ENCODE measurements around the gene EREG.

Gene EREG, protein sequence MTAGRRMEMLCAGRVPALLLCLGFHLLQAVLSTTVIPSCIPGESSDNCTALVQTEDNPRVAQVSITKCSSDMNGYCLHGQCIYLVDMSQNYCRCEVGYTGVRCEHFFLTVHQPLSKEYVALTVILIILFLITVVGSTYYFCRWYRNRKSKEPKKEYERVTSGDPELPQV

DNA sequence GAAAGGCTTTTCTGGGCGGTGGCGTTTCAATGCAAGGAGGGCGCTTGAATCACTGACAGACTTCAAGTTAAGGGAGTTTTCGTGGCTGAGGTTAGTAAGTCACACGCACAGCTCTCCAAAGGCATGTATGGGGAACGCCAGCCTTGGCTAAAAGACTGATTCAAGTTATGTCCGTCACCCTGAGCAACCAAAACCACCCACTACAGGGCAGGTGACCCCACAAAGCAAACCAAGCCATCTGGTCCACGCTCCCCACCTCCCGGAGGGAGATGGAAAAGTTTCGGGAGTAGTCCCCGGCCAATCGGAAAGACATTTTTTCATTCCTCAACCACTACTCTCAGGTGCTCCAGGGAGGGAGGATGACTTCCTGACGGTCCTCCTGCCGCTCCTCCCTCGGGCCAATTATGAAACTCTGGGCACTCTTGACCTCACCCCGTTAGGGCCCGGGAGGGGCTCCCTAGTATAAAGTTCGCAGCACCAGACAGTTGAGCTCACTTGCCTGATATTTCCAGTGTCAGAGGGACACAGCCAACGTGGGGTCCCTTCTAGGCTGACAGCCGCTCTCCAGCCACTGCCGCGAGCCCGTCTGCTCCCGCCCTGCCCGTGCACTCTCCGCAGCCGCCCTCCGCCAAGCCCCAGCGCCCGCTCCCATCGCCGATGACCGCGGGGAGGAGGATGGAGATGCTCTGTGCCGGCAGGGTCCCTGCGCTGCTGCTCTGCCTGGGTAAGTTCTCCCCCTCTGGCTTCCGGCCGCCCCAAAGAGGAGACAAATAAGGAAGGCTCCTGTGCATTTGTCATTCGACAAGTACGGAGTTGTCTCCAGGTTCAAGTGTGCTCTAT lies at the start of gene EREG:
EREG (plus strand) TSS at position 494 of the 840 bp plus-strand sequence; CDS start at position 658, 164 bp downstream.
- no peak for FAIRE-seq

DNA sequence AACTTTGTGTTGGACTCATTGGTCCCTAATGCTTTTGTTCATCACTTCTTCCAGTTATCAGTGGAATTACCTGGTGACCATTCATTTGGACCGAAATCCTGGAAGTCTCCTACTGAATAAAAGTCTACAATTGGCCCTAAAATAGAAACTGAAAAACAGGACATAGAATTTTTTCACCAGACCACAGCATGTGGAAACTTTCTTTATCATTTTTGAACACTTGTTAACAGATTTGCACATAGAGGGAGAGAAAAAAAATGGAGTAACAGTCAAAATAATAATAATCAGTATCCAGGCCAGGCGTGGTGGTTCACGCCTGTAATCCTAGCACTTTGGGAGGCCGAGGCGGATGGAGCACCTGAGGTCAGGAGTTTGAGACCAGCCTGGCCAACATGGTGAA lies 49.6 kb upstream of the EREG start:
- no peak for FAIRE-seq
- no peak for DNase-seq (ENCODE audit: insufficient read length, low spot score)

More for the DNA sequence above, at the start of gene EREG:
- DNase-seq (ENCODE audit: insufficient read length, low spot score), result no peak

DNA sequence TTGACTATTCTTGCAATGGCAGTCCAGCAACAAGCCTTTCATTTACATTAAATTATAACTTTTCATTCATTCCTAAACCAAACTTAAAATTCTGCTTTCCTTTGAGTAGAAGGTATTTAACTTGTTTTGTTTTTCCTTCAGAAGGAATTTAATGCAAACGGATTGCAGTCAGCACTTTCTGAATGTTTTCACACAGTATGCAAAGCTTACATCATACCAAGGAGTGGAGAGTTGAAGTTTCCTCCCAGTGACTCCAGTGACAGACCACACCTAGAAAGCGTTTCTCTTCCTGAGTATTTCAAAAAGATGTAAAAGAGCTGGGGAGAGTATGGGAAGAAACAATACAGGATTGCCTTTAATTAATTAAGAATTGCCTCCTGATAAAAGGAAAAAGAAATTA lies 48.5 kb upstream of the EREG start:
- FAIRE-seq (no peak), DNase-seq (ENCODE audit: insufficient read length, low spot score) (no peak)

DNA sequence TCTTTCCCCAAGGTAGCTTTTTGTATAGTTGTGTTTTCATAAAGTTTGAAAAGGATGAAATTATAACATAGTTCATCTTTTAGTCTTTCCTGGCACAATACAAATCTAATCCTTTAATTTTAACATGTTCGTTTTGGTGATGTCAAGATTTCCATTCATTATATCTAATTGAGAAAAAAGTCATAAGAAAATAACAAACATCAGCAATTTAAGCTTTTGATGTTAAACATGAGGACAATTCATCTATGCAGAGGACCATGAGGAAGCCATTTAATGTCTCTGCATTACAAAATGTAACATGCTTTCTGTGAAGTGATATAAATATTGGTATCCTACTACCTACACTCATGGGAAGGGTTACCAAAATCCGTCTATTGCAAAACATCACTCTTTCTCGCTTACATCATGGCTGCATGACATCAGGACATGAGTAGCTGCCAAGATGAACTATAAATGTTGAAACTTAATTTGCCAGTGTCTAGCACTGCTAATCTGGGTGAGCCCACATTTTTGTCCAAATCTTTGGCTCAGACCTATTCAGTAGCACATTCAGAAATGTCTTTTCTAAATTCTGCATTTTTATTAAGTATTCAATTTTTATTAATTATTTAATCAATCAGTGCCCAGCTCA lies 47.2 kb upstream of the EREG start:
- no peak for DNase-seq (ENCODE audit: insufficient read length, low spot score)
- no peak for FAIRE-seq

DNA sequence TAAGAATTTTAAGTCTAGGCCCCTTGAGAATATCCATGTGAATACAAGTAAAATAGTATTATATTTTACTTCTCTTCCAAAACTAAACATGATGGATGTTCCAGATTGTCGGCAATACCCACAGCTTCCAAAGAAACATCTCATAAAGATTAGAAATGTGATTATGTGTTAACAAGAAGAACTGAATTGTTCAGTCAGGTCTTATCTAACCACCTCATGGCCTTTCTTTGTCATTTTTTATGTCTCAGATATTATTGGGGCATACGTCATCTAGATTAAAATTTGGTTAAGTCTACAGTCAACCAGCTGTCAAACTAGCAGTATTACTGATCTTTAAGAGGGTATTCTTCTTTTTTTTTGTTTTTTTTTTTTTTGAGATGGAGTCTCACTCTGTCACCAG lies 46.7 kb upstream of the EREG start:
- DNase-seq (ENCODE audit: insufficient read length, low spot score), result no peak
- no peak for FAIRE-seq

DNA sequence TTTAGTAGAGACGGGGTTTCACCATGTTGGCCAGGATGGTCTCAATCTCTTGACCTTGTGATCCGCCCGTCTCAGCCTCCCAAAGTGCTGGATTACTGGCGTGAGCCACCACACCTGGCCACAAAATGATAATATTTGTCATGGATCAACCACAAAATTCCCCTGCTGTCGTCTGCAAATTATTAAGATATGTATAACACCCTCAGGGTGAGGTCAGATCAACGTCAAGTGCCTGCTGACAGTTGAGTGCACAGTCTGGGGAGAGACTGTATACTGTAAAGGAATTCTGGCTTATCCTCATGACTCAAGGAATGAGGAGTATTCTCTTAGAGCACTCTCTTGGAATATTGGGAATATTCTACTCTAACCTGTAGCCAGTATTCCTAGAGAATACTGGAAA lies 45.5 kb upstream of the EREG start:
- DNase-seq (ENCODE audit: insufficient read length, low spot score) (no peak), FAIRE-seq (no peak)

DNA sequence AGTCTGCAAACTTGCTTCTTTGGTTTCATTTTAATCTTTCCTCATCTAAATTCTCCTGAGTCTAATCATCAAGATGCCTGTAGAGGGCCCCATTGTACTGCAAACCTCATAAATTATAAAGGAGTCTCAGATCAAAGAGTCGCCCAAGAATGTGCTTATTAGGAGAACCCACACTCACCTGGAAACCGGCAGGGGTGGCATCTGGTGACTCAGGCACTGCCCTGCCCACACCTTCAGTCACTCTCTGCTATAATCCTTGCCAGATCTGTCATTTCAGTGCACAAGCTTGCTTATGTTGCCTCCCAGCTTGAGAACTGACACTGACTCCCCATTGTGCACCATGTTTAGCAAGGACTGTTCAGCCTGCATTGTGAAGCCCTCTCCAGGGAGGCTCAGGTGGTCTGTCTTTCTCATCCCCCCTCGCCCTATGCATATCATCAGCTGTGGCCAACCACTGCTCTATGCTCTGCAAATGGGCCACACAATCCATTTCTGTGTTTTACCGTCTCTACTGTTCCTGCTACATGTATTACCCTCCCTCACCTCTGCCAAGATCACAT lies 44.3 kb upstream of the EREG start:
- FAIRE-seq (no peak), DNase-seq (ENCODE audit: insufficient read length, low spot score) (peak; percentile 19)

DNA sequence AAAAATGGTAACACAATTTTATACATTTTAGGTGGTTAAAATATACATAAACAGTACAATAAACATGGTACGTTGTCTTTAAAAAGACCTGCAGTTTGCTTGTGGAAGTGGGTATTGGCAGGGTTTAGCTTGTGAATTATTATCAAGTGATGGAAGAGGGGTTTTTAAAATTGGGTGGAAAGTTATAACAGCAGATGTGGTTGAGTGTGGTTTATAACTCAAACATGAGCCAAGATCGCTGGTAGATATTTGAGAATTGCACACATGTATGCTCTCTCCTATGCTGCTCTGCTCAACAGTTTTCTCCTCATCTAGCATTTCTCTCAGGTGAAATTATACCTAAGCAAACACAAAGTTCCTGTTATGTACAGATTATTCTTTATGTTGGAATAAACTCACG lies 42.6 kb upstream of the EREG start:
- no peak for FAIRE-seq
- DNase-seq (ENCODE audit: insufficient read length, low spot score), result no peak

DNA sequence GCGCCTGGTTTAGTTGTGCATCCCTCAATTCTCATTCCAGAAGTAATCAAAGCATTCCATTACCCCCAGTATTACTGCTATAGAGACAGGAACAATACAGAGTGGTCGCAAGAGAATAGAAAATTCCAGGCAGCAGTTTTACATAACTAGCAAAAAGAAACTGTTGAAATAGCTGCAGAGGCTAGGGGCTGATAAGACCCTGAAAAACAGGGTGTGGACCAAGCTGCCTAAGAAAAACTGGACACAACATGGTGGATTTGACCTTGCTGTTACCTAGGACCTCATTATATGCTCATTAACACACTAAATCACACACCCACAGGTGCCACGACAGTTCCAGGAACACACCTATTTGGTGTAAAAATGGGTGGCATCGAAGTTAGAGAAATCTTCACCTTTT lies 41.3 kb upstream of the EREG start:
- no peak for FAIRE-seq

DNA sequence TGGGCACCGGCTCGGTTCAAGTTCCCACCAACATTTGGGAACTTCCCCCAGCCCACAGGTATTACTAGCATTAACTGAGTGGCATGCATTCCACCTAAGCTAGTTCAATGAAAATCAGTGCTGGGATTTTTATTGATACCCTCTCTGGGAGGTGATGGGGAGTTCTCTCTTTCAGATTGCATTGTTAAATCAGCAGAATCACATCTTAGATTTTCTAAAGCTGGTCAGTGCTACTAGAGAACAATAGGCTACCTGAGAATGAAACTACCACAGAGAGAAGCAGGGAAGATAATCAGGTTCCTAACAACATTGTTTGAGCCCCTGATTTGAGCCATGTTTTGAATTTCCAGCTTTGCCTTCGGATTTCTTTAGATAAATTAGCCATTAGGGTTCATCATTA lies 40.7 kb upstream of the EREG start:
- DNase-seq (ENCODE audit: insufficient read length, low spot score) (no peak), FAIRE-seq (no peak)

More for the DNA sequence above, 41.3 kb upstream of the EREG start:
- no peak for DNase-seq (ENCODE audit: insufficient read length, low spot score)

DNA sequence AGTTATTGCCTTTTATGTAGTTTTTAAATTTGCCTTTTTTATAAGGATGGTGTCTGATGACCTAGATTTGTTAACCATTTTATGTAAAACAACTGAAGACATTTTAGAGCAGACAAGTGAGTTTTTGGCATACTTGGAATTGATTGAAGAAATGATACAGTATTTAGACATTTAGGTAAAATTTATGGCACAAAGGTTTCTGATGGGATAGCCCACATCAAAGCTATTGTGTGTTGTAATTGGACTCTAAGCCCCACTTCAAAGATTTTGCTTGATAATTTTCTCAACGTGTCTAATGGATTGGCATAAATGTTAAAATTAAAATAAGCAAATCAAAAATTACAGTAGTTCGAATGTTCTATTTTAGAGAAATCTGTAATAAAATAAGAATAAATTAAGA lies 39.1 kb upstream of the EREG start:
- DNase-seq (ENCODE audit: insufficient read length, low spot score), result no peak
- no peak for FAIRE-seq

DNA sequence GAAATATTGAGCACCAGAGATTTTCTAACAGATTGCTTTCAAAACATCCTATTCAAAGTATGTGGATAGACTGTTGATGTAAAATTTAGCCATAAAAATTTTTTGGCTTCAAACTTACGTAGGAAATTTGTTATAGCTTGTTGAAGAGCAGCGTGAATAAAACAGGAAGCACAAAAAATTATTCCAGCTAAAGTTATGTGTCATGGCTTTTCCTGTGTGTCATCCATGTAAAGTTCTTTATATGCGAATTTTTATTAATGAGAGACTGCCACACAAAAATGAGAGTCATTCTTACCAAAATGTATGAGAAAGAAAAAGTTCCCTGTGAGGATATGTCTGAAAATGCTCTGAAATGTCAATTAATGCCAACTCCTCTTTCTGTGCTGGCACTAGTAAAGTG lies 37.2 kb upstream of the EREG start:
- DNase-seq (ENCODE audit: insufficient read length, low spot score) (no peak), FAIRE-seq (no peak)

DNA sequence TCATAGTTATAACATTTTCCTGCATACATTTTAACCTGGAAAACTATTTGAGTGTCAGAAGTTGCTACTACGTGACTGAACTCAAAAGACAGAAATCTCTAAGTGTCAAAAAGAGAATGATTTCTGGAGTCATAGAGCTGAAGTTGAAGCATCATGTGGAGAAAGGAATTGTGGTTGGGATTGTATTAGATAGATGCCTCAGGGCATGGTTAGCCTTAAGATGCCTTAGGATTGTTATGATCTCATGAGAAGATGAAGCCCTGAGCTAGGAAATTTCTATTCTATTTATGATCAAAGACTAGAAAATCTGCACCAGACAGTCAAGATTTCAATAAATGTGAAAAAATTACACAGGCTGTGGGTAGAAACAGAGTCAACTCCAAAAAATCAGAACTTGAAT lies 36.4 kb upstream of the EREG start:
- DNase-seq (ENCODE audit: insufficient read length, low spot score) (no peak), FAIRE-seq (no peak)

DNA sequence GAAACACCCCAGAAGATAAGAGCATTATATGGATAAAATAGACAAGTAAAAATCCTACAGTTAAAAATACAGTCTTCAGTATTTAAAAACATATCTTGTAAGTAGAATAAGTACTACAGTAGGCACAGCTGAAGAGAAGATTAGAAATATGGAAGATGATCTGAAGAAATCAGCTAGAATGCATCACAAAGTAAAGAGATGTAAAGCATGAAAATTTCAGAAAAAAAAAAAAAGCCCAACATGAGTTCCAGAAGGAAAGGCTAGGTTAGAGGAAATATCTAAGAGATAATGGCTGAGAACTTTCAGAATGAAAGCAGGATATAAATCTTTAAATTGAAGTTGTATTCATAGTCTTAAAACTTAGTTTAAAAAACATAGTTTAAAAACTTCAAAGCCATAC lies 35.6 kb upstream of the EREG start:
- no peak for FAIRE-seq
- DNase-seq (ENCODE audit: insufficient read length, low spot score), result no peak

DNA sequence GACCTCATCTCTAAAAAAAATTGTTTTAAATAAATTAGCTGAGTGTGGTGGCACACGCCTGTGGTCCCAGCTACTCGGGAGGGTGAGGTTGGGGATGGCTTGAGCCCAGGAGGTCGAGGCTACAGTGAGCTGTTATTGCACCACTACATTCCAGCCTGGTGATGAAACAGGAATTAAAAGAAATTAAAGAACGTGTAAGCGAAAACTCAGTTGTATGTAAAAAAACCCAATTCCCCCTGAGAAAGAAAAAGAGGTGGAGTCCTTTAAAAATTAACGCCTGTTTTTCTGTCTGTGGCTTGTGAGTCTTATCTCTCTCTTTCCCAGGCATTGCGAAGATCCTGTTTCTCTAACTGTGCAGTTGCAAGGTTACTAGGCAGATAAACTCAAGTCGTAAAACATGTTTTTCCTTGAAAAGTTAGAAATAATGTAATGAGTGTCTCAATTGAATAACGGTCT lies 34.6 kb upstream of the EREG start:
- DNase-seq (ENCODE audit: insufficient read length, low spot score) (no peak), FAIRE-seq (no peak)

DNA sequence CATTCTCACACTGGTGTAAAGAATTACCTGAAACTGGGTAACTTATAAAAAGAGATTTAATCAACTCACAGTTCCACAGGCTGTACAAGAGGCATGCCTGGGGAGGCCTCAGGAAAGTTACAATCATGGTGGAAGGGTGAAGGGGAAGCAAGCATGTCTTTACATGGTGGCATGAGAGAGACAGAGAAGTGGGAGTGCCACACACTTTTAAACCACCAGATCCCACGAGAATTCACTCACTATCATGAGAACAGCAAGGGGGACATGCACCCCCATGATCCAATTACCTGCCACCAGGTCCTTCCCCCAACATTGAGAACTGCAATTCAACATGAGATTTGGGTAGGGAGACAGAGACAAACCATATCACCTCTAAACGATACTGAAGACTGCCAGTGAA lies 33.7 kb upstream of the EREG start:
- DNase-seq (ENCODE audit: insufficient read length, low spot score), result no peak
- FAIRE-seq, result no peak

DNA sequence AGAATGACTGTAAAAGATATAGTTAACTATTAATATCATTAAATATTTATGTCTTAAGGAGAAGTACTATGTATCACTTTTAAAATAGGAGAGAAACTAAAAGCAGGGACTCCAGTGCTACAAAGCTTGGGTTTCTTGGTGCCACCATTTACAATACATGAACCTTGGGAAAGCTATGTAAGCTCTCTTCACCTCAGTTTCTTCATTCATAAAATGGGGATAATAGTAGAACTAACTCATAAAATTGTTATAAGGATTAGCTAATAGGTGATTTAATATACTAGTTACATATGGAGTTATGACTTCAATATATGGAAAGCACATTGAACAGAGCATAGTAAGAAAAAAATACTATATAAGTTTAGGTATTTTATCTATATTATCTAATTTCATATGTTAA lies 33.0 kb upstream of the EREG start:
- FAIRE-seq, result no peak

DNA sequence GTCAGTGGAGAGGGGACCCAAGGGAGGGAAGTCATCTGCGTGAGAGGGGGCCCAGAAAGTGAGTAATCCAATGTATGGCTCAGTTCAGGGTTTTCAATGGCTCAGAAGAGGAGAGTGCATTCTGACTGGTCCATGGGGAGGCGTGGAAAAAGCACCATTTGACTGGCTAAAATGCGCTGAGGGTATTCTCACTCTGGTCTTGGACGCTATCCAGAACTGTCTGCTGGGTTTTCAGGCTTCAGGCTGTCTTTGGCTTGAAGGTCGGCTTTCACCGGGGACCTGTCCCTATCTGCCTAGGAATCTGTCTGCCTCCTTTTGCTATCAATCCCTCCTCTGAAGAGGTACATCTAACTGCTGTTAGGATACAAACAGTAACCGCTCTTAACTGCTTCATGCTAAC lies 30.3 kb upstream of the EREG start:
- DNase-seq (ENCODE audit: insufficient read length, low spot score) (no peak), FAIRE-seq (no peak)

More for the DNA sequence above, 33.0 kb upstream of the EREG start:
- no peak for DNase-seq (ENCODE audit: insufficient read length, low spot score)

DNA sequence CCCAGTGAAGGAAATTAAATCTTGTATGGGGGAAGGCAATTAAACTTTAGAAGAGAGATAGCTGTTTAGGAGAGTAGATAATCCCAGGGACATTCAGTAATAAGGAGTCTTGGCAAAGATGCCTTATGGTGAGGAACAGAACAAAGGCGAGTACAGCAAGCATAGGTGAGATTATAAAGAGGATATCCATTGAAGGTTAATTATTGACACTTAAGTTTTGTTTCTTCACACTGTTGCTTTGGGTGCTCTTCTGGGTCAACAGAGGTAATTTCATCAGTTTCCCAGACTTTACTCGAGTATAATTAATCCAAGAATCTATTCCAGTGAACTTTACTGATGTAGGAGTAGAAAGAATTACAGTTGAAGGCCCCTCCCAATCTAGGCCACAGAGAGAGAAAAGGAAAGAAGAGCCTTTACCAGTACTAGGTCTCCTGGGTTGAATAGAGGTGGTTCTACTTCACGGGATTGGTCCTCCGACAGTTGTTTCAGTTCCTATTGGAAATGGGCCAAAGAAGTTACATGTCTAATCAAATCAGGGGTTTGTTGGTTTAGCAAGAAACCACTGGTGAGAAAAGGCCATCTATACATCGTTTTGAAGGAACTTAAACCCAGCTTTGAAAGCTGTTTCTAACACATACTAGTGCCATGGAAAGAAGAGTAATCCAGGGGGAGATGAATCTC lies 29.5 kb upstream of the EREG start:
- DNase-seq (ENCODE audit: insufficient read length, low spot score) (no peak), FAIRE-seq (no peak)

DNA sequence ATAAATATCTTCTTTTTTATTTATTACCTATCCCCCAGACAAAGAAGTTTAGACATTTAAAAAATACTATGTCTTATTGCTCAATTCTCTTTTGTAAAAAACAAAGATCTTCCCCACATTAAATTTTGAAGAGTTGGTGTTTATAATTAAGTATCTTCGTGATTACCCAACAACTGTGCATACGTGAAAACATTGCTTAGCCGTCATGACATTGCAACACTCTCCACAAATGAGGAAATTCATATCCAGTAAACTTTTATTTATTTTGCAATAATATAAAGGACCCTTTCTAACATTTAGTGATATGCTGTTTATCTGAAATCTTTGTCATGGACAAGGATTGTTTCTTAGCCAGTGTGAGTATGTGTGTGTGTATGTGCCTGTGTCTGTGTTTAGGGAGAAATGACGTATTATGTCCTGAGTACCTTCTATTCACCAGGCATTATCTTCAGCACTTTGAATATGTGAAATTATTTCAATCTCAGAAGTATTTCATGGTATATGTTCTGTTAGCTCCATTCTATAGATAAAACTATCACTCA lies 26.1 kb upstream of the EREG start:
- DNase-seq (ENCODE audit: insufficient read length, low spot score), result no peak

DNA sequence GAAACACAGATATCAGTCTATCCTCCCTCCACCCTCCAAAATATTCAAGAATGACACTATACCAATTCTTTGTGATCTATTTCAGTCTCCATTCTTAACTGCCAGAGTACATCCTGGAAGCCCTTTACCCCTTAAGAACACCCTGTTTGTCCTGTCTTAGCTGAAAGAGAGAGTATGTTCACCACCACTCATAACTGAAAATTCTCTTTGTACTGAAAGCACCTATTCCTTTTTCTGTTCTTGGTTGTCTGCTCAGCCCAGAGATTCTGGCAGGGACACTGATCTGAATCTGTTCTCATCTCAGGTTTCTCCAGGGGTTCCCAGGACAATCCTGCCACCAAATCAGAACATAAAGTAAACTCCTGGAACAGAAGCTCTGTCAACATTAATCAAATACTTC lies 25.4 kb upstream of the EREG start:
- no peak for DNase-seq (ENCODE audit: insufficient read length, low spot score)
- FAIRE-seq, result no peak

More for the DNA sequence above, 26.1 kb upstream of the EREG start:
- no peak for FAIRE-seq
